NCI-H2107 treated with DMSO at 0.1 percent for 48 hours (cell line): ENCODE measurements around the gene HRH3.

ENCODE experiments used
- DNase-seq: peaks from one replicate; lab custom pipeline; 2025; ENCODE audit not compliant: unreplicated experiment; lab: John Stamatoyannopoulos, UW

HRH3 gene

GRCh38 chr20:62201173-62202082, 18.6 kb downstream of the HRH3 start:
- peak; percentile 28 for DNase-seq

GRCh38 chr20:62200491-62201172, 19.4 kb downstream of the HRH3 start:
- DNase-seq: no peak

- no peak for DNase-seq
These were observed 21.1 kb downstream of the HRH3 start for GRCh38 chr20:62198931-62199330.

- DNase-seq: no peak
These were observed 21.6 kb downstream of the HRH3 start for GRCh38 chr20:62198496-62198895.

GRCh38 chr20:62197801-62198200, 22.3 kb downstream of the HRH3 start:
- DNase-seq: no peak

GRCh38 chr20:62197311-62197710, 22.8 kb downstream of the HRH3 start:
- DNase-seq: no peak

GRCh38 chr20:62196286-62196685, 23.8 kb downstream of the HRH3 start:
- no peak for DNase-seq

- DNase-seq: no peak
These were observed 24.3 kb downstream of the HRH3 start for GRCh38 chr20:62195736-62196135.

- DNase-seq: no peak
These were observed 25.0 kb downstream of the HRH3 start for GRCh38 chr20:62195075-62195405.

- DNase-seq: no peak
These were observed 26.7 kb downstream of the HRH3 start for GRCh38 chr20:62193079-62194025.

- no peak for DNase-seq
These were observed 27.4 kb downstream of the HRH3 start for GRCh38 chr20:62192635-62193034.

- DNase-seq: no peak
These were observed 28.1 kb downstream of the HRH3 start for GRCh38 chr20:62191781-62192559.

GRCh38 chr20:62190639-62191411, 29.3 kb downstream of the HRH3 start:
- no peak for DNase-seq

GRCh38 chr20:62186887-62187866, 32.9 kb downstream of the HRH3 start:
- DNase-seq: no peak

- no peak for DNase-seq
These were observed 34.0 kb downstream of the HRH3 start for GRCh38 chr20:62186096-62186426.

GRCh38 chr20:62183426-62184142, 36.5 kb downstream of the HRH3 start:
- no peak for DNase-seq

GRCh38 chr20:62182469-62183425, 37.3 kb downstream of the HRH3 start, which contains the start of gene MTG2:
Gene MTG2 (plus strand): TSS chr20:62183028. CDS start chr20:62193421, 10,393 bp downstream.
- DNase-seq: peak; percentile 84
